Stimulated activated effector memory CD8-positive, alpha-beta T cell treated with anti-CD3 and anti-CD28 coated beads, Interleukin-12 subunit alpha, Interleukin-12 subunit beta, amount 100 ng/mL, for 72 hours (primary cell): Measurements from ENCODE around the gene PSEN2.

Experiments used
- ATAC-seq: fragments of 150-1000 bp; cut with Tn5 transposase; 2 replicates; pipeline ENCODE4 v1.10.0; 2021
- DNase-seq, 2 donors: peaks; one replicate each; pipeline ENCODE4 v3.0.0; 2021 to 2022; ENCODE audit warnings: low spot score in 2 of 2
- H3K27ac Mint-ChIP-seq: one replicate; pipeline ENCODE4 v1.8.0; 2022; ENCODE audit warnings: mild to moderate bottlenecking, mixed read lengths
- H3K36me3 Mint-ChIP-seq: one replicate; pipeline ENCODE4 v1.8.0; 2022; ENCODE audit warnings: mild to moderate bottlenecking, mixed read lengths
- H3K4me1 Mint-ChIP-seq: one replicate; pipeline ENCODE4 v1.8.0; 2022; ENCODE audit warnings: mixed read lengths
- H3K4me3 Mint-ChIP-seq: one replicate; pipeline ENCODE4 v1.8.0; 2022; ENCODE audit warnings: mild to moderate bottlenecking, mixed read lengths
- H3K9me3 Mint-ChIP-seq: one replicate; pipeline ENCODE4 v1.8.0; 2022; ENCODE audit warnings: mixed read lengths

PSEN2 gene

GRCh38 chr1:226940806-226941067, 70.3 kb downstream of the PSEN2 start:
- H3K9me3 Mint-ChIP-seq, result no peaks in the 10 kb centered on the region
- DNase-seq, result no peak
- H3K36me3 Mint-ChIP-seq, result peaks cover 26% of the 10 kb centered on the region
- H3K4me1 Mint-ChIP-seq, result peaks cover 57% of the 10 kb centered on the region
- peak overlapping the region; percentile 97 for H3K27ac Mint-ChIP-seq
- H3K4me3 Mint-ChIP-seq, result peak overlapping the region; percentile 86
- ATAC-seq, result no peak

GRCh38 chr1:226942392-226942791, 72.0 kb downstream of the PSEN2 start:
- Mint-ChIP-seq H3K36me3 (peaks cover 26% of the 10 kb centered on the region), H3K4me1 (peaks cover 72% of the 10 kb centered on the region), H3K27ac (no peak overlapping the region), H3K9me3 (no peaks in the 10 kb centered on the region), H3K4me3 (peak overlapping the region; percentile 86)
- no peak for DNase-seq
- ATAC-seq, result no peak

GRCh38 chr1:226943156-226943555, 72.7 kb downstream of the PSEN2 start:
- DNase-seq (no peak), ATAC-seq (no peak)
- Mint-ChIP-seq H3K4me3 (no peak overlapping the region), H3K9me3 (no peaks in the 10 kb centered on the region), H3K27ac (no peak overlapping the region), H3K4me1 (peaks cover 70% of the 10 kb centered on the region), H3K36me3 (peaks cover 26% of the 10 kb centered on the region)

GRCh38 chr1:226943927-226944326, 73.5 kb downstream of the PSEN2 start:
- DNase-seq, result no peak
- no peak for ATAC-seq
- H3K4me3 Mint-ChIP-seq, result no peak overlapping the region
- H3K27ac Mint-ChIP-seq, result peak overlapping the region; percentile 75
- peaks cover 70% of the 10 kb centered on the region for H3K4me1 Mint-ChIP-seq
- peaks cover 21% of the 10 kb centered on the region for H3K36me3 Mint-ChIP-seq
- no peaks in the 10 kb centered on the region for H3K9me3 Mint-ChIP-seq

- peak overlapping the region; percentile 62 for H3K27ac Mint-ChIP-seq
- H3K36me3 Mint-ChIP-seq, result peaks cover 8% of the 10 kb centered on the region
- no peak for ATAC-seq
- H3K4me1 Mint-ChIP-seq, result peaks cover 75% of the 10 kb centered on the region
- H3K9me3 Mint-ChIP-seq, result no peaks in the 10 kb centered on the region
- no peak for DNase-seq
- H3K4me3 Mint-ChIP-seq, result no peak overlapping the region
Measured at GRCh38 chr1:226945106-226945857, 74.9 kb downstream of the PSEN2 start.
